Measurements from ENCODE around the gene TBC1D5.

Gene TBC1D5

GRCh38 chr3:17218587-17218986 lies 523.8 kb downstream of the TBC1D5 start:
- DNase-seq (ENCODE audit: low spot score): no peak

- DNase-seq (ENCODE audit: low spot score): no peak
Measured at GRCh38 chr3:17217588-17217987, 524.8 kb downstream of the TBC1D5 start.

GRCh38 chr3:17213102-17213501 lies 529.3 kb downstream of the TBC1D5 start:
- DNase-seq (ENCODE audit: low spot score): no peak

- no peak for DNase-seq (ENCODE audit: low spot score)
Measured at GRCh38 chr3:17207979-17208378, 534.5 kb downstream of the TBC1D5 start.

GRCh38 chr3:17207019-17207418 lies 535.4 kb downstream of the TBC1D5 start:
- DNase-seq (ENCODE audit: low spot score): no peak

GRCh38 chr3:17204049-17204650 lies 538.3 kb downstream of the TBC1D5 start:
- no peak for DNase-seq (ENCODE audit: low spot score)

- no peak for DNase-seq (ENCODE audit: low spot score)
Measured at GRCh38 chr3:17201538-17201937, 540.9 kb downstream of the TBC1D5 start.

- no peak for DNase-seq (ENCODE audit: low spot score)
Measured at GRCh38 chr3:17195856-17196604, 546.4 kb downstream of the TBC1D5 start.

GRCh38 chr3:17195192-17195611 lies 547.2 kb downstream of the TBC1D5 start:
- no peak for DNase-seq (ENCODE audit: low spot score)

GRCh38 chr3:17194116-17194515 lies 548.3 kb downstream of the TBC1D5 start:
- no peak for DNase-seq (ENCODE audit: low spot score)

- DNase-seq (ENCODE audit: low spot score): no peak
Measured at GRCh38 chr3:17192995-17193394, 549.4 kb downstream of the TBC1D5 start.

GRCh38 chr3:17190353-17191078 lies 551.9 kb downstream of the TBC1D5 start:
- DNase-seq (ENCODE audit: low spot score): no peak

- no peak for DNase-seq (ENCODE audit: low spot score)
Measured at GRCh38 chr3:17188378-17188777, 554.1 kb downstream of the TBC1D5 start.

- DNase-seq (ENCODE audit: low spot score): no peak
Measured at GRCh38 chr3:17187589-17188184, 554.7 kb downstream of the TBC1D5 start.

GRCh38 chr3:17183951-17184550 lies 558.4 kb downstream of the TBC1D5 start:
- peak; percentile 15 for DNase-seq (ENCODE audit: low spot score)

- DNase-seq (ENCODE audit: low spot score): no peak
Measured at GRCh38 chr3:17182166-17182565, 560.3 kb downstream of the TBC1D5 start.

- no peak for DNase-seq (ENCODE audit: low spot score)
Measured at GRCh38 chr3:17181413-17181907, 561.0 kb downstream of the TBC1D5 start.

GRCh38 chr3:17179381-17180205 lies 562.8 kb downstream of the TBC1D5 start:
- peak; percentile 45 for DNase-seq (ENCODE audit: low spot score)

GRCh38 chr3:17176757-17177156 lies 565.7 kb downstream of the TBC1D5 start:
- DNase-seq (ENCODE audit: low spot score): no peak

GRCh38 chr3:17175187-17175807 lies 567.1 kb downstream of the TBC1D5 start:
- no peak for DNase-seq (ENCODE audit: low spot score)

- DNase-seq (ENCODE audit: low spot score): no peak
Measured at GRCh38 chr3:17166369-17166768, 576.1 kb downstream of the TBC1D5 start.
